IPS-18a (cell line): ENCODE measurements around the gene GRIN3B.
A peak's percentile ranks its signal among the peaks of the same experiment; 100 is the strongest.
"Not testable (repeated sequence)": the region's sequence is repeated elsewhere in the genome, so short reads cannot be mapped to it uniquely, and the experiment has no call there.

Experiments used
- H3K27ac ChIP-seq: one replicate; pipeline ENCODE4 v1.5.1; 2013; ENCODE audit warnings: low read length
- H3K27me3 ChIP-seq: one replicate; pipeline ENCODE4 v1.6.1; 2013; ENCODE audit warnings: mild to moderate bottlenecking, low read length; ENCODE audit not compliant: control insufficient read depth, insufficient read depth
- H3K36me3 ChIP-seq: one replicate; pipeline ENCODE4 v1.6.1; 2013; ENCODE audit warnings: low read depth, low read length; ENCODE audit not compliant: control insufficient read depth
- H3K4me1 ChIP-seq: one replicate; pipeline ENCODE4 v1.6.1; 2013; ENCODE audit warnings: low read depth, low read length; ENCODE audit not compliant: control insufficient read depth
- H3K4me3 ChIP-seq: one replicate; pipeline ENCODE4 v1.5.1; 2013; ENCODE audit warnings: low read length
- H3K9ac ChIP-seq: one replicate; pipeline ENCODE4 v1.6.1; 2013; ENCODE audit warnings: mild to moderate bottlenecking, low read length, moderate library complexity
- H3K9me3 ChIP-seq: one replicate; pipeline ENCODE4 v1.6.1; 2013; ENCODE audit warnings: low read depth, low read length; ENCODE audit not compliant: control insufficient read depth

GRIN3B gene

DNA sequence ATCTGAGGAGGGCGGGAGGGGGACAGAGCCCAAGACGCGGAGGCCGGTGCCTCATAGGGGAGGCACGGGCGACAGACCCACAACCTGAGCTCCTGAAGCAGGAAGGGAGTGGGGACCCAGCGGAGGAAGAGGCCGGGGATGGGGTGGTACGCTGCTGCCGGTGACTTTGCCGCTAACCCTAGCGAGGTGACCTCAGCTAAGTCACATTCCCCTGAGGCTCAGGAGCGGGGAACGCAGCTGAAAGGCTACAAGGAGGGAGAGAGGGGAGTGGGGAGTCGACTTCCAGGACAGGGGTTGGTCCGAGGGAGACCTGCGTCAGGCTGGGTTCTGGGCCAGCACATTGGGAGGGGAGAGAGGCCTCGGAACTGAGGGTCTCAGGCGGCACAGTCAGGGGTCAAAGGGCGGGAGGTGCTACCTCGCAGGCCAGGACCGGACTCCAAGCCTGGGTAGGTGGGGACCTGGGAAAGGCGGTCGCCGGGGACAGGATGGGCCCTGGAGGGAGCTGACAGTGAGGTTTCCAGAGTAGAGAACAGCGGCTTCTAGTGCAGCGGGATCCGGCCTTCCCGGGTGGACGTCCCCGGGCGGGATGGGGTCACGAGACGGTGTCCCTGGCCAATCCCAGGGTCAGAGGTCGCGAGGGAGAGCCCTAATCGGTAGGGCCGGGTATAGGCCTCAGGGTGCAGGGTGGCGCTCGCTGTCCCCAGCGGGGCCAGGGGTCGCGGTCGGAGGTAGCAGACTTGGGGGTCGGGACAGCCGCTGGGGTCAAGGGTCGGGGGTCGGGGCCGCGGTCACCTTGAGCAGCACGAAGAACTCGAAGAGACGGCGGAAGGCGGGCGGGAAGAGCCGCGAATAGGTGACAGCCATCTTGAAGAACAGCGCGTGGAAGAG is 20.0 kb downstream of the GRIN3B start:
- H3K36me3 ChIP-seq: no peaks in the 10 kb centered on the region
- no peak overlapping the region for H3K27ac ChIP-seq
- H3K9ac ChIP-seq: peak overlapping the region; percentile 62
- H3K9me3 ChIP-seq: no peaks in the 10 kb centered on the region
- peak overlapping the region; percentile 81 for H3K4me3 ChIP-seq
- H3K27me3 ChIP-seq: no peaks in the 10 kb centered on the region
- peaks cover 6% of the 10 kb centered on the region for H3K4me1 ChIP-seq

DNA sequence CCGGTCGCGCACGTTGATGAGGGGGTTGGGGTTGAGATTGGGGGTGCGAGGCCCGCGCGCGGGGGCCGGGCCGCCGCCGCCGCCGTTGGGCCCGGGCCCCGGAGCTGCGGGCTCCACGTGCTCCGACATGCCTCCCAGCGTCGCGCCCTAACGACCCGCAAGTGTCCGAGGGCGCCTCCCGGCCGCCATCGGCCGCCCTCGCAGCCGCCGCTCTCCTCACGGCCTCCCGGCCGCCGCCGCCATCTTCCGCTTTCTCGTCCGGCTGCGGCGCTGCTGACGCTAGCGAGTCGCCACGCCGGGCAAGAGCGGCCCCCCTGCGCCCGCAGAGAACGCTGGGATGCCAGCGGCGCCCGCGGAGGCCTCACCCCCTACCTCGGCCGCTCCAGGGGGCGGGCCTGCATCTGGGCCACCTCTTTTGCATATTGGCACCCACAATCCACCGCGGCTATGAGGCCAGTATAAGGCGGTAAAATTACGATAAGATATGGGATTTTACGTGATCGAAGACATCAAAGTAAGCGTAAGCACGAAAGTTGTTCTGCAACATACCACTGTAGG is 20.7 kb downstream of the GRIN3B start, which contains the start of gene TMEM259:
Gene TMEM259 (minus strand): TSS at position 256 of the 558 bp plus-strand sequence. CDS start 127 bp downstream, at position 129.
- H3K27ac ChIP-seq: peak within 1 kb of the TSS; percentile 90
- peaks cover 6% of the 10 kb centered on the region for H3K4me1 ChIP-seq
- H3K36me3 ChIP-seq: no peaks in the 10 kb centered on the region
- peak within 1 kb of the TSS; percentile 81 for H3K4me3 ChIP-seq
- no peaks in the 10 kb centered on the region for H3K9me3 ChIP-seq
- H3K9ac ChIP-seq: peak within 1 kb of the TSS; percentile 62
- H3K27me3 ChIP-seq: no peaks in the 10 kb centered on the region

- not testable (repeated sequence) for H3K36me3 ChIP-seq, H3K4me1 ChIP-seq, H3K27ac ChIP-seq, H3K9me3 ChIP-seq, H3K9ac ChIP-seq, H3K27me3 ChIP-seq, H3K4me3 ChIP-seq
These were observed 23.6 kb downstream of the GRIN3B start for GRCh38 chr19:1023883-1024188.

- H3K4me1 ChIP-seq, H3K9ac ChIP-seq, H3K36me3 ChIP-seq, H3K27me3 ChIP-seq, H3K27ac ChIP-seq, H3K9me3 ChIP-seq, H3K4me3 ChIP-seq: not testable (repeated sequence)
These were observed 24.9 kb downstream of the GRIN3B start for GRCh38 chr19:1025080-1025479.

DNA sequence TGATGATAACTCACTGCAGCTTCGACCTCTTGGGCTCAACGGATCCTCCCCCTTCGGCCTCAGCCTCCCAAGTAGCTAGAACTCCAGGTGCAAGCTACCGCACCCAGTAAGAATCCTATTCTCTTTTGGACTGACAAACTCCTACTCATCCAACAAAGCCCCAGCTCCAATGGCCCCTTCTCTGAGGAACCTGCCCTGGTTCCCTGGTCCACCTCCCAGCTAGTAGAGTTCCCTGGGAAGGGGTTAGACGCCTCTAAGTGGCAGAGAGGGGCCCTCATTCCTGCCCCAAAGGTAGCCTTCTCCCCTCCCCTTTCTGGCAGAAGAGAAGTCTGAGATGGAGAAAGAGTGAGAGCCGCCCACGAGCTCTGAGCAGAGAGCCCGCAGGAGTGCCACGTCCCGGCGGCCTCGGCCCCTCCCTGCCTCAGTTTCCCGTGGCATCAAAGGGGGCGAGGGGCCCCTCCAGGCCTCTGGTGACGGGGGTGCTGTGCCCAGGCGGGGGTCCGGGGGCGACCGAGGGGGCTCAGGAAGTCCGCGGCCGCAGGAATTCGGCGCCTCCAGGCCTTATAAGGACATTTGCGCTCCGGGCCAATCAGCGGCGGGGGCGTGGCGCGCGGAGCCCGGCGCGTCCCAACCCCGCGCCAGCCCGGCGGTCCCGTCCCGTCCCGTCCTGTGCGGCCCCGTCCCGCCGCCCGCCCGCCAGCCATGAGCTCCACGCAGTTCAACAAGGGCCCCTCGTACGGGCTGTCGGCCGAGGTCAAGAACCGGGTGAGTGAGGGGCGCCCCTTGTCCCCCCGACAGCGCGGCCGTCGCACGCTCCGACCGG is 26.0 kb downstream of the GRIN3B start, which contains the start of gene CNN2:
Gene CNN2 (plus strand): TSS at position 649 of the 823 bp plus-strand sequence. CDS start 54 bp downstream, at position 703.
- Histone ChIP-seq H3K27ac (peak within 1 kb of the TSS; percentile 50), H3K27me3 (no peaks in the 10 kb centered on the region), H3K9me3 (no peaks in the 10 kb centered on the region), H3K4me1 (no peaks in the 10 kb centered on the region), H3K9ac (peak within 1 kb of the TSS; percentile 98), H3K4me3 (peak within 1 kb of the TSS; percentile 77), H3K36me3 (peaks cover 15% of the 10 kb centered on the region)

DNA sequence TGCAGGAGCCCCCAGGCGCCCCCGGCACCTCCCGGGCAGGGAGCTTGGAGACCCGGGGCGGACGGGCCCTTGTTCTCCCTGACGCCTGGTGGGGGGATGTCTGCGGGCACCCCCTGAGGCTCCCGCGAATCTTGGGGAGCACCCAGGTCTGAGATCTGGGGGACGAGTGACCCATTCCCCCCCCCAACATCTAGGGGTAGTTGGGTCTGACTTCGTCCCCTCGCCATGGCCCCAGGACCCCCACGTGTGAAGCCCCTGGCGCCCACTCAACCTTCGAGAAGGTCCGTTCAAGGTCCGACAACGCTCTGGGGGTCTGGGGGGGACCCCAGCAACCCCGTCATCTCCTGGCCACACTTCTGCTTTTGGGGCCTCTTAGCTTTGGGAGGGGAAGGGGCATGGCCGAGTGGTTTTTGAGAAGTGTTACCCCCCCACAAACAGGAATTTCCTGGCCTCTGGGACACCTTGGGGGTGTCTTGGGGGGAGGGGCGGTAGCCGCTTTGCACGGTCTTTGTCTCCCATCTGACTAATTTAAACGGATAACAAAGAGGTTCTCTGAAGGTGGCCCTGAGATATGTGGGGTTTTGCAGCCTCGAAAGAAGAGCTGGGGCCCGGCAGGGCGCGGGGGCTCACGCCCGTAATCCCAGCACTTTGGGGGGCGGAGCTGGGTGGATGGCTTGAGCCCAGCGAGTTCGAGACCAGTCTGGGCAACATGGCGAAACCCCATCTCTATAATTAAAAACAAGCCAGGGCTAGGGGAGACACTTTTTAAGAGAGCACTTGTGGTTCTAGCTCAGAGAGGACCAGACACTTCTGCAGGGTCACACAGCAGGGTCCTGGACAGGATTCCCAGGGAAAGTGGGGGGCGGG is 26.8 kb downstream of the GRIN3B start:
- Histone ChIP-seq H3K27ac (peak overlapping the region; percentile 50), H3K4me3 (peak overlapping the region; percentile 77)

DNA sequence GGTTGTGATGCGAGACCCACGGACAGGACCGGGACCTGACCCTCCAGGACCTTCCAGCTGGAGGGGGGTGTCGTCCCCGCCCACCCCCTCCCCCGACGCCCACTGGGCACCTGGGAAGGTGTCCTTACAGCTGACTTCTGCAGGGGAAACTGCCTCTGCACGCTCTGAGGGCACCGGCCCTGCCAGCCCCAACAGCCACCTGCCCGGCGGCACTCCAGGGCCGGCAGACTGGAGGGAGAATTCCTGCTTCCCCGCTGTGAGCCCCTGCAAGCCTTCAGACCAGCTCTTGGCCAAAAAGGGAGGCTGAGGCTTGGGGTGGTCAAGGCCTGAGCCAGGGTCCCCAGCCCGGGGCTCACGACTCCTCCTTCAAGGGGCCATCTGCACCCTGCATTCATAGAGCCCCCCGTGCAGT is 27.4 kb downstream of the GRIN3B start:
- H3K9ac ChIP-seq: peak overlapping the region; percentile 98
- no peaks in the 10 kb centered on the region for H3K27me3 ChIP-seq
- no peaks in the 10 kb centered on the region for H3K9me3 ChIP-seq
- H3K4me3 ChIP-seq: peak overlapping the region; percentile 77
- H3K4me1 ChIP-seq: no peaks in the 10 kb centered on the region
- peaks cover 27% of the 10 kb centered on the region for H3K36me3 ChIP-seq
- no peak overlapping the region for H3K27ac ChIP-seq

More for the DNA sequence above, 26.8 kb downstream of the GRIN3B start:
- H3K9ac ChIP-seq: peak overlapping the region; percentile 98
- no peaks in the 10 kb centered on the region for H3K9me3 ChIP-seq
- no peaks in the 10 kb centered on the region for H3K27me3 ChIP-seq
- H3K36me3 ChIP-seq: peaks cover 20% of the 10 kb centered on the region
- no peaks in the 10 kb centered on the region for H3K4me1 ChIP-seq

DNA sequence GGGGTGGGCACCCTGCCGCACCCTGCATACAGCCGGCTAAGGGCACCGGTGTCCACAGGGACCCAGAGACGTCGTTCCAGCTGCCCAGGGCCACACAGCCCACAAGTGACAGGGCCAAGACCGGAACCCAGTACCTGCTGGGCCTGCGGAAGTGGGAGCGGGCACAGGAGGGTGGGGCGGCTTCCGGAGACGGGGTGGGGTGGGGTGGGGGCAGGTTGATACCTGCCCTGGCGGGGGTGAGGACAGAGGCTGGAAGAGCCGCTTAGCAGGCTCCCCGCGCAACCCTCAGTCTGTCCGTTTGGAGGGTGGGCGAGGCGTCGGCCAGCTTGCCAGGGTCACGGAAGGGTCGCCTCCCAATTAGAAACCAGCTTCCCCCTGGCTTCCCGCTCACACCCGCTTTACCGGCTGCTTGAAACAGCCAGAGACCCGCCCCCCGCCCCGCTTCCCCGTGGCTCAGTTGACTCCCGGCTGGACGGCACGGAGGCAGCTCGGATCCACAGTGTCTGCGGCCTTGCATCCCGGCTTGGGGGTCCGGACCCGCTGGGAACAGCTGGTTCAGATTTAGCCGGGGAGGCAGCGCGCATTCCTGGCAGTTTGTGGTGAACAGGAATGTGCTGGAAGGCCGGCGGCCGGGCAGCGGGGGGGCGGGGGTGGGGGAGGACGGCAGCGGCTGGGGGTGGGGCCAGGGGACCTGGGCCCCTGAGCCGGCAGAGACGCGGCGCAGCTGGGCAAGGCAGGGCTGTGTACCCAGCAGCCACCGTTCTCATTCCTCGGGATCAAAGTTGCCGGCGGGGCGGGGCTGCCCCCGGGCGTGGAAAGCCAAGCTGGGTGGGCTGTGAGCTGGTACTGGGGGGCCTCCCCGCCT is 28.1 kb downstream of the GRIN3B start:
- H3K27ac ChIP-seq: no peak overlapping the region

DNA sequence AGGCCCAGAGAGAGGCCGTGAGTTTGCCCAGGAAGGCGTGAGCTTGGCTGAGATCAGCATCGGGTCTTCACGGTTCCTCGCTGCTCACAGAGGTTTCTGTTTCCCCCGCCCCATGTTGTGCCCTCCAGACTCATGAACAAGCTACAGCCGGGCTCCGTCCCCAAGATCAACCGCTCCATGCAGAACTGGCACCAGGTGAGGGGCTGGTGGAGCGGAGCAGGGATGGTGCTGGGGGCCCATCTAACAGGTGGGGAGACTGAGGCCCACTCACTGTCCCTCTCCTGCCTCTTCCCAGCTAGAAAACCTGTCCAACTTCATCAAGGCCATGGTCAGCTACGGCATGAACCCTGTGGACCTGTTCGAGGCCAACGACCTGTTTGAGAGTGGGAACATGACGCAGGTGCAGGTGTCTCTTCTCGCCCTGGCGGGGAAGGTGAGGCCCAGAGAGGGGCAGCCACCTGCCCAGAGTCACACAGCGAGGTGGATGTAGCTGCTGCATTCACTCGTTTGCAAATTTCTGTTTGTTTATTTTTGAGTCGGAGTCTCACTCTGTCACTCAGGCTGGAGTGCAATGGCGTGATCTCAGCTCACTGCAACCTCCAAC is 32.1 kb downstream of the GRIN3B start:
- Histone ChIP-seq H3K9me3 (no peaks in the 10 kb centered on the region), H3K4me3 (no peak overlapping the region), H3K36me3 (peaks cover 53% of the 10 kb centered on the region), H3K4me1 (no peaks in the 10 kb centered on the region), H3K27ac (no peak overlapping the region), H3K27me3 (no peaks in the 10 kb centered on the region), H3K9ac (no peak overlapping the region)

More for the DNA sequence above, 28.1 kb downstream of the GRIN3B start:
- Histone ChIP-seq H3K9ac (peak overlapping the region; percentile 98), H3K36me3 (peaks cover 33% of the 10 kb centered on the region), H3K4me3 (peak overlapping the region; percentile 77), H3K4me1 (no peaks in the 10 kb centered on the region), H3K27me3 (no peaks in the 10 kb centered on the region), H3K9me3 (no peaks in the 10 kb centered on the region)
